NCI-H524 (cell line): ENCODE results near the gene ACAP1.
A peak's percentile ranks its signal among the peaks of the same experiment; 100 is the strongest.
"Not testable (repeated sequence)": the region's sequence is repeated elsewhere in the genome, so short reads cannot be mapped to it uniquely, and the experiment has no call there.

Source experiments
- DNase-seq, 2 experiments: peaks; one replicate each; lab custom pipeline; 2025; lab: John Stamatoyannopoulos, UW

ACAP1 gene

DNA sequence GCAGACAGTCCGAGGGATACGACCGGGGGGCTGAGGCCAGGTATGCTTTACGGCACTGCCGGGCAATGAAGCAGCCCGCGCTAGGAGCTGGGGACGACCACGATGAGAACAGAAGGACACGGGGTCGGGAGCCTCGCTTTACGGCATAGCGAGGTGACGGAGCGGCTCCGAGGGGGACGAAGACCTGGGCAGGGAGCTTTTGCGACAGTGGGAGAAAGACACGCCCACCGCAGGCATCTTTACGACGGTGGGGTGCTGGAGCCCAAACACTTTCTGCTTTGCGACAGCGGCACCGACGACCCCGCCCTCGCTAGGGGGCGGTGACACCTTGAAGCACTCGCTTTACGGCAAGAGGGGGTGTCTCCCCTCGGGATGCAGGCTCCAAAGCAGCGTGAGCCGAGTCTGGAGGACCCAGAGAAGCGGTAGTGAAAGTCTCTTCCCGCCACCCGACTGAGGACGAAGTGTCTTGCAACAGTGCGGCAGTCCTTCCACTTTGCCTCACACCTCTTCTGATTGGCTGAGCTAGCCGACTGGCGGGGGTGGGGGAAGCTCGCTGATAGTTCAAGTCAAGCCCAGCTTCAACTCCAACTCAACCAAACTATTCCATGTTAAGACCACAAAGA is 6.8 kb upstream of the ACAP1 start:
- DNase-seq = peak; percentile 77 to 94

- peak; percentile 39 to 45 for DNase-seq
These were observed 6.2 kb upstream of the ACAP1 start for GRCh38 chr17:7329997-7330637.

DNA sequence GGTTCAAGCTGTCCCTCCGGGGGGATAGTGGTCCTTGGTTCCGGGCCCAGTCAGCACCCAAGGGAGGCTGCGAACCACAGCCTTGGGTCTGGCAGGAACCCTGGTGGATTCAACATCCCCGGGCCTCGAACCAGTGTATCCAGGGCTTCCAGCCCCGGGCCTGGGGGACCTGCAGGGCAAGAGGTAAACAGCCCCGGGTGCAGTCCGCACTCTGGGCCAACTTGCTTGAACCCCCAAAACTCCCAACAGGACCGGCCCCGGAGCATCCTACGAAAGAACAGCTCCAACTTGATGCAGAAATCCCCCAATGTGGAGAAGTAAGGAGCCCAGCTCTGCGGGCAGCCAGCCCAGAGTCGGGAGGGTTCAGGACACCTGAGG is 5.7 kb upstream of the ACAP1 start:
- no peak for DNase-seq

- no peak for DNase-seq
These were observed 4.2 kb upstream of the ACAP1 start for GRCh38 chr17:7332111-7332510.

- not testable (repeated sequence) for DNase-seq
These were observed 3.7 kb upstream of the ACAP1 start for GRCh38 chr17:7332600-7333069.

DNA sequence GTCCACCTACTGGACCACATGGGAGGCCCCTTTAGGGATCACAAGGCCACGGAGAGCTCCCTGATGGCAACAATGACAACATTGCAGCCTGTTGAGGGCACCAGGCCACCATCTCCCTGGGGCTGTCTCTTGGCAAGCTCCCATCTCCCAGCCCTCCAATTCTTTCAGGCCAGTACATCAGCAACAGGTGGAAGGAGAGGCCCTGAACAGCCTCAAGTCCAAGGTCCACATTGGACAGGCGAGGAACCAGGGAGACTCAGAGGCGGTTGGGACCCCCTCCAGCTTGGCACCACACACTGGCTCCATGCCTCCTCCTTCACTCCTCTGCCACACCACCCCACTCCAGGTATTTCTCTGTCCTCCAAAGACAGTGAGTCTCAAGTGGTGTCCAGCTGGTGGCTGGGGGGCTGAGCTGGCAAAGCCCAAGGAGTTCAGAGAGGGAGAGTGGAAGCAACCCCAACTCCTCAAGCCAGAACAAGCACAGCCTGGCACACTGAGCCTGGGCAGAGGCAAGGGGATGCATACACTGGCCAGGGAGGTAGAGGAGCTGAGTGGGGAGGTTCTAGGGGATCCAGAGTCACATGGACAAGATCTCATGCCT is 1.3 kb upstream of the ACAP1 start:
- DNase-seq = no peak

DNA sequence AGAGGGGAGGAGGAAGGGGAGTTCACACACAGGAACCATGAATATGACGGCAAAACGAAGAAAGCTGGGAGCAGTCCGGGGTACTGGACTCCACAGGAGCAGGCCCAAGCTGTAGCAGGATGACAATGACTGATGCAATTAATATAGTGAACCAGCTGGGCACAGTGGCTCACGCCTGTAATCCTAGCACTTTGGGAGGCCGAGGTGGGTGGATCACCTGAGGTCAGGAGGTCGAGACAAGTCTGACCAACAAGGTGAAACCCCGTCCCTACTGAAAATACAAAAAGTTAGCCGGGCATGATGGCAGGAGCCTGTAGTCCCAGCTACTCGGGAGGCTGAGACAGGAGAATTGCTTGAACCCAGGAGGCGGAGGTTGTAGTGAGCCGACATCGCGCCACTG is 564 bp upstream of the ACAP1 start:
- DNase-seq = not testable (repeated sequence)

DNA sequence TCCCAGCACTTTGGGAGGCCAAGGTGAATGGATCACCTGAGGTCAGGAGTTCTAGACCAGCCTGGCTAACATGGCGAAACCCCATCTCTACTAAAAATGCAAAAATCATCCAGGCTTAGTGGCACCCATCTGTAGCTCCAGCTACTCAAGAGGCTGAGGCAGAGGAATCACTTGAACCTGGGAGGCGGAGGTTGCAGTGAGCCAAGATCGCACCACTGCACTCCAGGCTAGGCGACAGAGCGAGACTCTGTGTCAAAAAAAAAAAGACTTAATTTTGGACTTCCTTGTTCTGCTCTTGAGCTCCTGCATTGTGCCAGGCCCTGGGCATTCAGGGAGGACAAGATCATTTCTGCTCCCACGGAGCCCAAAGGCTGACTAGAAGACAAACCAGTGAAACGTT is 1.3 kb downstream of the ACAP1 start:
- DNase-seq = not testable (repeated sequence)

- no peak for DNase-seq
These were observed 3.9 kb downstream of the ACAP1 start for GRCh38 chr17:7340179-7340578.

- no peak for DNase-seq
These were observed 5.5 kb downstream of the ACAP1 start for GRCh38 chr17:7341842-7342241.

GRCh38 chr17:7343250-7343649 is 6.9 kb downstream of the ACAP1 start:
- no peak for DNase-seq

DNA sequence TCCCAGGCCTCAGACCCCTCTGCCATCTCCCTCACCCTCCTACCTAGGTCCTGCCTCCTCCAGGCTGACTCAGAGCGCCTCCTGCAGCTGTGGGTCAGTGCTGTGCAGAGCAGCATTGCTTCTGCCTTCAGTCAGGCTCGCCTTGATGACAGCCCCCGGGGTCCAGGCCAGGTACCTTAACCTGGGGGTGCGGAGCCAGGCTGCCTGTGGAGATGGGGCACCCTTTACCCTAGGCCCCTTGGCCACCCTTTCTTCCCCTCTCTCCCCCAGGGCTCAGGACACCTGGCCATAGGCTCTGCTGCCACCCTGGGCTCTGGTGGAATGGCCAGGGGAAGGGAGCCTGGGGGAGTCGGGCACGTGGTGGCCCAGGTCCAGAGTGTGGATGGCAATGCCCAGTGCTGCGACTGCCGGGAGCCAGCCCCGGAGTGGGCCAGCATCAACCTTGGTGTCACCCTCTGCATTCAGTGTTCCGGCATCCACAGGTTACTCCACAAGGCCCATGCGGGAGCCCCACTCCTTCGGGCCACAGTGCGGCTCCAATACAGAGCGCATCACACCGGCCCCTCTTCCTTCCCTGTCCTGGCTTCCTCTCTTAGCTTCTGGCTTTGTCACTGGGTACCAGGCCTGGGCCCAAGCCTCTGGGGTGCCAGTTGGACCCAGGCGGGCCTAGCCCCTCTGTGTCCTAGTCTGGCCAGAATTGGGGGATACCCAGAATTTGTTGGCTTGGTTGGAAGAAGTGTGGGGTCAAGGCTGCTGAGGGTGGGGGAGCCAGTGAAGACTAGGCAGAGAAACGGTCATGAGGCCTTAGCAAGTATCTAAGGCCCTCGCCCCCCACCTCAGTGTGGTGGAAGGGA is 10.7 kb downstream of the ACAP1 start:
- no peak for DNase-seq

DNA sequence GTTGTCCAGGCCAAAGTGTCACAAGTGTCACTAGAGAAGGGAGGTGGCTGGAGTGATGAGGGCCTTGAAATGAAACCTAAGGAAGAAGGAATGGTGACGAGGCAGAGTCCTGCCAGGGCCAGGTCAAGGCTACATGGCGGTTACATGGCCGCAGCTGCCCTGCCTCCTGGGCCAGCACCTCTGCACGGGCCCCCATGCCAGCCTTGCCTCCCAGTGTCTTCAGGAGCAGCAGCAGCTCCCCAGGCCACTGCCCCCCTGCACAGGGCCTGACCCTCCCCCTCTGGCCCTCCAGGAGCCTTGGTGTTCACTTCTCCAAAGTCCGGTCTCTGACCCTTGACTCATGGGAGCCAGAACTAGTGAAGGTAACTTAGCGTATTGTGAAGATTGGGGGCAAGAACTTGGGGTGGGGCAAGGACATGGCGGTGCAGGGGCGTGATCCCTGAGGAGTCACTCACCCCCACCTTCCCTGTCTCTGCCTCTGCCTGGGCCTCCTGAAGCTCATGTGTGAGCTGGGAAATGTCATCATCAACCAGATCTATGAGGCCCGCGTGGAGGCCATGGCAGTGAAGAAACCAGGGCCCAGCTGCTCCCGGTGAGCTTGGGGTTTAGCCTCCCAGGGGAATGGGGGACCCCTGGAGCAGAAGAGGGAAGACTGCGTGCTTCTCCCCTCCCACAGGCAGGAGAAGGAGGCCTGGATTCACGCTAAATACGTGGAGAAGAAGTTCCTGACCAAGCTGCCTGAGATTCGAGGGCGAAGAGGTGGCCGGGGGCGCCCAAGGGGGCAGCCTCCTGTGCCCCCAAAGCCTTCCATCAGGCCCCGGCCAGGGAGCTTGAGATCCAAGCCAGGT is 11.5 kb downstream of the ACAP1 start:
- DNase-seq = no peak

DNA sequence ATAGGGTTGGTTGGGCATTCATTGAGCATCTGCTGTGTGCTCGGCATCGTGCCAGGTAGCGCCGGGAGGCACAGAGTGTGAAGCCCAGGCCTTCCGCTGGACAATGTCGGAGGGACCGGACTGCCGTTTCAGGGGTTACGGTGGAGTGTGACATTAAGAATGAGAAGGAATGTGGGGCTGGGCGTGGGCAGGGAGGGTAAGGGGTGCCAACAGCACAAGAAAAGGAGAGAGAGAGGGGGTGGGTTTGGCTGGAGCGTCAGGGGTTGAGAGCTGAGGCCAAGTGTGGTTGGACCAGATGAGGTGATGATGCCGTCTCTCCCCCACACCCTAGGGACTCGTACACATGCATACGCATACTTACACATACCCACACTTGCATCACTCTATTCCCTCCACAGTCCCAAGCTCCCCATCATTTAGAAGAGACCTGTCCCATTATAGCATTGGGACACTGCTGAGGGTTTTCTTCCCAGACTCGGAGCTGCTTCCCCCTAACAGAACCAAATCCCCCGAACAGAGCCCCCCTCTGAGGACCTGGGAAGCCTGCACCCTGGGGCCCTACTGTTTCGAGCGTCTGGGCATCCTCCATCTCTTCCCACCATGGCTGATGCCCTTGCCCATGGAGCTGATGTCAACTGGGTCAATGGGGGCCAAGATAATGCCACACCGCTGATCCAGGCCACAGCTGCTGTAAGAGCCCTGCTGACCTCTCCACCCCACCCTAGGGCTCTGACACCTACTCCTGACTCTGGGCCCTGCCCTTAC is 12.3 kb downstream of the ACAP1 start:
- DNase-seq = no peak

GRCh38 chr17:7351665-7352502 is 15.6 kb downstream of the ACAP1 start, which contains the start of gene KCTD11:
TSS of gene KCTD11 (plus strand) at chr17:7352162.
- DNase-seq = peak in 1 of 2 experiments; percentile 27

DNA sequence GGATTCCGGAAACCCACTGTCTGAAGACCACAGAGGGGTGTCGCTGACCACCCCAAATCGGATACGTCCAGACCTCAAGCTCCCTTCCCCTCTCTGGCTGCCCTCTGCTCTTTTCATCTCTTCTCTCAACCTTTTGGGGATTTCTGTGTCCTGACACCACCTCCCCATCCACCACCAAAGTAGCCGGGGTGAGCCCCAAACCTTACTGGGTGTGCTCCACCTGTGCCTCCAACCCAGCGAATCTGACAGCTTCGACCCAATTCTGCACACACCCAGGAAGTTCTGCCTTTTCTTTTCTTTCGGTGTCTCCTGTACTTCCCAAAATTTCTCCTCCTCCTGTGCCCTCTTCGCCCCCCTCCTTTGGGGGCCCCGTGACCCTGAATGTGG is 16.2 kb downstream of the ACAP1 start:
- peak in 1 of 2 experiments; percentile 2 for DNase-seq

GRCh38 chr17:7352910-7353635 is 16.7 kb downstream of the ACAP1 start:
- DNase-seq = no peak

- DNase-seq = no peak
These were observed 18.0 kb downstream of the ACAP1 start for GRCh38 chr17:7354262-7354843.

DNA sequence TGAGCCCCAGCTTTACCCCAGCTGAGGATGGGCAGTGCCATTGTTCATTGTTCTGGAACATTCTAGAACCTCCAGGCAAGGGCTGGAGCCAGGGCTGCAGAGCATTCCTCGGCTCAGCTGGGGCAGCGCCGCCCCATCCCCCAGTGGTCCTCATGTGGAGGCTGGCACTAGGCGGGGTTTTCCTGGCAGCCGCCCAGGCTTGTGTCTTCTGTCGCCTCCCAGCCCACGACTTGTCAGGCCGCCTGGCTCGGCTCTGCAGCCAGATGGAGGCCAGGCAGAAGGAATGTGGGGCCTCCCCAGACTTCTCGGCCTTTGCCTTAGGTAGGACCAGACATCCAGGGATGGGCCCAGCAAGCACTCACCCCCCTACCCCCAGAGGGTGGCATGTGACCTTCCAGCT is 18.7 kb downstream of the ACAP1 start, which contains the start of gene TMEM95:
Gene TMEM95, plus strand, starts transcription at position 104 of the 400 bp plus-strand sequence. Its CDS starts 49 bp downstream, at position 153.
- peak; percentile 15 to 31 for DNase-seq
